ENCODE data around the gene SCRT2.
"Not testable (repeated sequence)": the region's sequence is repeated elsewhere in the genome, so short reads cannot be mapped to it uniquely, and the experiment has no call there.

The SCRT2 gene

GRCh38 chr20:653110-653589, 22.5 kb downstream of the SCRT2 start, which contains the start of gene SRXN1:
Gene SRXN1 (minus strand): TSS chr20:653200. CDS start chr20:653185, 15 bp downstream.
- DNase-seq (ENCODE audit: low spot score), result peak; percentile 97

GRCh38 chr20:652615-653109, 22.9 kb downstream of the SCRT2 start:
- DNase-seq (ENCODE audit: low spot score), result no peak

- peak; percentile 68 for DNase-seq (ENCODE audit: low spot score)
Measured at GRCh38 chr20:651713-652614, 23.6 kb downstream of the SCRT2 start.

GRCh38 chr20:650954-651353, 24.6 kb downstream of the SCRT2 start:
- no peak for DNase-seq (ENCODE audit: low spot score)

GRCh38 chr20:650281-650680, 25.3 kb downstream of the SCRT2 start:
- no peak for DNase-seq (ENCODE audit: low spot score)

- DNase-seq (ENCODE audit: low spot score), result no peak
Measured at GRCh38 chr20:647479-648019, 28.1 kb downstream of the SCRT2 start.

- no peak for DNase-seq (ENCODE audit: low spot score)
Measured at GRCh38 chr20:646868-647233, 28.8 kb downstream of the SCRT2 start.

GRCh38 chr20:646107-646867, 29.3 kb downstream of the SCRT2 start:
- DNase-seq (ENCODE audit: low spot score), result no peak

- peak; percentile 77 for DNase-seq (ENCODE audit: low spot score)
Measured at GRCh38 chr20:645318-646106, 30.1 kb downstream of the SCRT2 start.

- DNase-seq (ENCODE audit: low spot score), result no peak
Measured at GRCh38 chr20:644692-645317, 30.8 kb downstream of the SCRT2 start.

- DNase-seq (ENCODE audit: low spot score), result no peak
Measured at GRCh38 chr20:642398-643174, 33.0 kb downstream of the SCRT2 start.

- not testable (repeated sequence) for DNase-seq (ENCODE audit: low spot score)
Measured at GRCh38 chr20:642013-642397, 33.6 kb downstream of the SCRT2 start.

GRCh38 chr20:641516-641875, 34.1 kb downstream of the SCRT2 start:
- DNase-seq (ENCODE audit: low spot score), result no peak

GRCh38 chr20:640674-641515, 34.7 kb downstream of the SCRT2 start:
- DNase-seq (ENCODE audit: low spot score), result no peak

GRCh38 chr20:638579-638978, 37.0 kb downstream of the SCRT2 start:
- no peak for DNase-seq (ENCODE audit: low spot score)

- DNase-seq (ENCODE audit: low spot score), result no peak
Measured at GRCh38 chr20:637559-637958, 38.0 kb downstream of the SCRT2 start.

GRCh38 chr20:635893-636338, 39.7 kb downstream of the SCRT2 start:
- DNase-seq (ENCODE audit: low spot score), result no peak

- DNase-seq (ENCODE audit: low spot score), result no peak
Measured at GRCh38 chr20:635028-635892, 40.3 kb downstream of the SCRT2 start.
